Panc1 (cell line): ENCODE data around the gene TBC1D21. TPM values are rescaled to one million over a fixed set of nuclear protein-coding genes. Genes with fewer than 3 reads are reported as not detected.

Source experiments
- ATAC-seq: fragments of 200-7000 bp; cut with Tn5 transposase; 2 replicates; pipeline ENCODE4 v1.9.1; 2020; ENCODE audit warnings: mild to moderate bottlenecking, moderate library complexity
- BruUV-seq: library from RNA; stranded (reverse); fragments of 400-500 nt; replicated peaks from 2 replicates; lab custom pipeline; 2021; lab: Mats Ljungman, UMichigan
- CTCF ChIA-PET: fragments of 300-600 bp; sonication (Branson Sonifier 250); formaldehyde crosslinking; loops from one replicate; lab custom pipeline; 2022; ENCODE audit warnings: antibody characterized with exemption; lab: Charles Lee
- POLR2A ChIA-PET: fragments of 300-600 bp; sonication (Branson Sonifier 250); formaldehyde crosslinking; loops from one replicate; lab custom pipeline; 2022; ENCODE audit warnings: antibody characterized with exemption; lab: Charles Lee
- DNase-seq: peaks from one replicate; pipeline ENCODE4 v3.0.0-alpha.2; 2010; ENCODE audit warnings: low read depth, low spot score
- H3K27ac ChIP-seq: 2 replicates; pipeline ENCODE4 v1.5.1; 2011; ENCODE audit warnings: mild to moderate bottlenecking, low read length, inconsistent platforms
- H3K27me3 ChIP-seq: fragments of 200-500 bp; sonication (Bioruptor generic); 2 replicates; pipeline ENCODE4 v1.6.0; 2014; ENCODE audit warnings: low read length, inconsistent platforms; ENCODE audit not compliant: control insufficient read depth, insufficient read depth
- H3K36me3 ChIP-seq: fragments of 200-500 bp; sonication (Bioruptor generic); 2 replicates; pipeline ENCODE4 v1.5.1; 2014; ENCODE audit warnings: inconsistent platforms, mild to moderate bottlenecking, low read length, moderate library complexity; ENCODE audit not compliant: control insufficient read depth, insufficient read depth
- H3K4me1 ChIP-seq: 2 replicates; pipeline ENCODE4 v1.5.1; 2011; ENCODE audit warnings: inconsistent platforms, mild to moderate bottlenecking, low read length, moderate library complexity; ENCODE audit not compliant: control insufficient read depth, insufficient read depth
- H3K4me3 ChIP-seq, 2 experiments: 2 replicates each; pipeline ENCODE4 v1.5.1; 2011 to 2012; ENCODE audit warnings: low read depth in 2 of 2, low read length in 2 of 2, mild to moderate bottlenecking in 2 of 2, inconsistent platforms in 1 of 2, moderate library complexity in 1 of 2
- H3K9me3 ChIP-seq: fragments of 200-500 bp; sonication (Bioruptor generic); 2 replicates; pipeline ENCODE4 v1.5.1; 2014; ENCODE audit warnings: low read depth, mild to moderate bottlenecking, inconsistent platforms, low read length, moderate library complexity; ENCODE audit not compliant: control insufficient read depth, insufficient read depth
- CTCF ChIP-seq: fragments of 450-650 bp; IDR thresholded peaks from 2 replicates; pipeline ENCODE4 v1.5.1; 2017; ENCODE audit warnings: mild to moderate bottlenecking
- POLR2AphosphoS5 ChIP-seq: IDR thresholded peaks from 2 replicates; pipeline ENCODE4 v1.6.1; 2012; ENCODE audit warnings: mild to moderate bottlenecking, low read depth, low read length, moderate library complexity
- REST ChIP-seq, 2 experiments: IDR thresholded peaks; 2 replicates each; pipeline ENCODE4 v1.6.1; 2011 to 2012; ENCODE audit warnings: low read depth in 2 of 2, control low read depth in 1 of 2, low read length in 1 of 2, mild to moderate bottlenecking in 1 of 2, moderate library complexity in 1 of 2; ENCODE audit not compliant: insufficient read depth in 1 of 2
- SIN3A ChIP-seq: IDR thresholded peaks from 2 replicates; pipeline ENCODE4 v1.6.1; 2012; ENCODE audit warnings: low read depth, mild to moderate bottlenecking, low read length, moderate library complexity, borderline replicate concordance; ENCODE audit not compliant: insufficient read depth
- TCF7L2 ChIP-seq: IDR thresholded peaks from 2 replicates; pipeline ENCODE4 v1.6.1; 2011; ENCODE audit warnings: mild to moderate bottlenecking, low read depth, low read length, inconsistent platforms
- in situ Hi-C: cut with HindIII; loops from 2 replicates; pipeline ENCODE4 v1.10.0; 2016; ENCODE audit warnings: low sequenced_read_pairs, low pct_unique_long_range_greater_than_20kb
- intact Hi-C: fragments of 100-400 bp; cut with micrococcal nuclease; formaldehyde crosslinking; loops from one replicate; pipeline ENCODE4 v1.10.0; 2022; ENCODE audit not compliant: unreplicated experiment
- total RNA-seq: library from RNA; stranded (reverse); gene quantifications from one replicate; pipeline ENCODE4 v1.2.1, GENCODE V29; 2021; ENCODE audit not compliant: unreplicated experiment

TBC1D21 gene
- total RNA-seq, 1 experiment from 2014 or later = not detected

DNA sequence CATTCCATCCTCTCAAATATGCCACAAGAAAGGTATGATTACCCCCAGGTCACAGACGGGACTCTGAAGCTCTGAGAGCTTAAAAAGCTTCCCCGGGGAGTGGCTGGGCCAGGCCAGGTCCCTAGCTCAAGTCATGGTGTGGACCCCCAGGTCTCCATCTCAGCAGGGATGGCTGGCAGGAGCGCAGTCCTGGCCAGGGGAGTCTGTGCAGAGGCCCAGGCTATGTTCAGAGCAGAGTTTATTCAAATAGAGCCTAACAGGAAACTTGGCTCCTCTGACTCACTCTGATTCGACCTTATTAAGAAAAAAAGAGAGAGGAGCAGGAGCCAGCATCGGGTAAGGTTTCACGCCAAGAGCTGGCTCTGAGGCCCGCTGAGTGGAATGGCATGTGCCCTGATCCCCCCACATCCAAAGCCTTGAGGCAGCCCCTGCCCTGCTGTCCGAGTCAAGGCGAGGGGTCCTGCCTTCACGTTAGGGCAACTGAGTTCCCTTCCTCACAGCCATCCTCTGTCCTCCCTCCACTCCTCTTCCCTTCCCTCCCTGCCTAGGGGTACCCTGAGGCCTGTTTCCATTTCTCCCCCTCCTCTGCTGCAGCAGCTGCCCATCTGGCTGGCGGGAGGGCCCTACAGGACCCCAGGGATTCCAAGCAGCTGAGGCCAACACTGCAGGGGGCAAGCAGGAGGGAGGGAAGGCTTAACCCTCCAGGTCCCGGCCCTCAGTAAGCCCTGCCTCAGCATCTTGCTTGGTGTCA, 51.0 kb downstream of the TBC1D21 start:
- CTCF ChIA-PET = no interaction called here
- no peak for TF ChIP-seq SIN3A
- TF ChIP-seq TCF7L2 = no peak
- no peak for TF ChIP-seq CTCF
- TF ChIP-seq REST (IDR thresholded peaks at IDR 0.05; ENCODE audit: insufficient read depth in 1 of 2, low read depth in 2 of 2, low read length in 1 of 2) = no peak
- TF ChIP-seq POLR2AphosphoS5 = no peak
- Histone ChIP-seq H3K27ac (peak overlapping the region; percentile 51), H3K4me1 (peaks cover 27% of the 10 kb centered on the region), H3K9me3 (no peaks in the 10 kb centered on the region), H3K4me3 (no peak overlapping the region), H3K27me3 (no peaks in the 10 kb centered on the region), H3K36me3 (no peaks in the 10 kb centered on the region)
- POLR2A ChIA-PET = no interaction called here
- intact Hi-C loops (no loop called here), in situ Hi-C loops (no loop called here)
- no TSS peak for BruUV-seq
- ATAC-seq (peak; percentile 18), DNase-seq (no peak)

DNA sequence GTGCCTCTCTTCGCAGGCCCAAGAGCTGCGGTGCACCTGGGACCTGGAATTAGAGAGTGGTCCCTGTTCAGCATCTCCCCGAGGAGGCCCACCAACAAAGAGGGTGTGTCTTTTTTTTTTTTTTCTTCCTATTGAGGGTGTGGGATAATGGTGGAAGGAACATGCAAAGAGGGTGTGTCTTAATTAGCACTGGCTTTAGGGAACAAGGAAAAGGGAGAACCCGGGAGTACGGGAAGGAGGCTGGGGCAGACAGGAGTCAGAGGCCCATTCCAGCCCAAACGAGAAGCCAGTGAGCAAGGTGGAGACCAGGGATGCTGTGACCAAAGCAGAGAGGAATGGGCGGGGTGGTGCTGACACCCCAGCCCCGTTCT, 52.5 kb downstream of the TBC1D21 start:
- Histone ChIP-seq H3K4me3 (peak overlapping the region in 1 of 2 experiments; percentile 60; a peak in 2 of 4 replicates), H3K27me3 (no peaks in the 10 kb centered on the region), H3K27ac (no peak overlapping the region), H3K9me3 (no peaks in the 10 kb centered on the region), H3K4me1 (peaks cover 27% of the 10 kb centered on the region), H3K36me3 (no peaks in the 10 kb centered on the region)
- CTCF ChIA-PET = no interaction called here
- no peak for DNase-seq
- ATAC-seq = no peak
- no peak for TF ChIP-seq SIN3A
- no peak for TF ChIP-seq TCF7L2
- no peak for TF ChIP-seq CTCF
- no peak for TF ChIP-seq POLR2AphosphoS5
- TF ChIP-seq REST (IDR thresholded peaks at IDR 0.05; ENCODE audit: insufficient read depth in 1 of 2, low read depth in 2 of 2, low read length in 1 of 2) = no peak
- BruUV-seq = no TSS peak
- in situ Hi-C loops = no loop called here
- intact Hi-C loops = no loop called here
- POLR2A ChIA-PET = no interaction called here
